Measurements from ENCODE around the gene FFAR1. TPM values are rescaled to one million over a fixed set of nuclear protein-coding genes. Genes with fewer than 3 reads are reported as not detected.
"Not testable (repeated sequence)": the region's sequence is repeated elsewhere in the genome, so short reads cannot be mapped to it uniquely, and the experiment has no call there.

Gene FFAR1
- total RNA-seq, 2 experiments from 2014 or later, result 9.8 to 11.4 TPM

- H3K4me2 ChIP-seq (ENCODE audit: low read length); H4K20me1 ChIP-seq (ENCODE audit: insufficient read depth, low read length); DNase-seq (ENCODE audit: low spot score); H2AFZ ChIP-seq (ENCODE audit: low read length); H3K9me2 ChIP-seq (ENCODE audit: insufficient read depth, low read length); POLR2A ChIA-PET; H3K79me2 ChIP-seq (ENCODE audit: insufficient read depth, low read depth, low read length); intact Hi-C loops (cut with micrococcal nuclease; ENCODE audit: unreplicated experiment); CTCF ChIA-PET (ENCODE audit: unreplicated experiment); BruUV-seq (replicated peaks); H3K4me3 ChIP-seq (ENCODE audit: low read depth, low read length, poor library complexity, severe bottlenecking); H3K9me3 ChIP-seq (ENCODE audit: low read length); H3K27ac ChIP-seq (ENCODE audit: low read depth, low read length, poor library complexity, severe bottlenecking); H3K36me3 ChIP-seq (ENCODE audit: insufficient read depth, low read length); H3K4me1 ChIP-seq (ENCODE audit: insufficient read depth, low read length, poor library complexity, severe bottlenecking): not testable (repeated sequence)
Measured at GRCh38 chr19:35359395-35359794, 11.7 kb downstream of the FFAR1 start.

DNA sequence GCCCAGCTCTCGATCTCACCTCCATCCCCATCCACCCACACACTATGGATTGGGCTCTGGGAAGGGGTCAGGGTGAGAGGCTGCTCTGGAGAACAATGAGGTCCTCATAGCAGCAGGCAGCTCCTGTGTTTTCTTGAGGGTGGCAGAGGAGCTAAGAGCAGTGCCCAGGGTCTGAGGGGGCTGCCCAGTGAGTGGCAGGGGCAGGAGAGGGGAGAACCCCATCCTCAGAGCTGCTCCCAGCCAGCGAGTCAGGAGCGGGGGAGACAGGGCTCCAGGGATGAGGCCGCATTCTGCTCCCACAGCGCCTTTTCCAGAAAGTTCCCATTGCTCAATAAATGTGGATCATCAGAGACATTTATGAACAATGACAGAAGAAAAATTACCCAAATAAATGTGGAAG lies 12.4 kb downstream of the FFAR1 start:
- POLR2A ChIA-PET; H2AFZ ChIP-seq (ENCODE audit: low read length); H3K9me3 ChIP-seq (ENCODE audit: low read length); BruUV-seq (replicated peaks); intact Hi-C loops (cut with micrococcal nuclease; ENCODE audit: unreplicated experiment); H3K4me3 ChIP-seq (ENCODE audit: low read depth, low read length, poor library complexity, severe bottlenecking); H4K20me1 ChIP-seq (ENCODE audit: insufficient read depth, low read length); H3K79me2 ChIP-seq (ENCODE audit: insufficient read depth, low read depth, low read length); DNase-seq (ENCODE audit: low spot score); H3K27ac ChIP-seq (ENCODE audit: low read depth, low read length, poor library complexity, severe bottlenecking); H3K4me1 ChIP-seq (ENCODE audit: insufficient read depth, low read length, poor library complexity, severe bottlenecking); H3K36me3 ChIP-seq (ENCODE audit: insufficient read depth, low read length); H3K9me2 ChIP-seq (ENCODE audit: insufficient read depth, low read length); H3K4me2 ChIP-seq (ENCODE audit: low read length); CTCF ChIA-PET (ENCODE audit: unreplicated experiment): not testable (repeated sequence)

- ChIA-PET POLR2A (interaction anchor here (0.5 to 1.1 kb wide), 2 partner anchors 41 to 170 kb away, joined by 3 to 4 read pairs; no protein-coding TSS in a partner anchor), CTCF (ENCODE audit: unreplicated experiment) (no interaction called here)
- Histone ChIP-seq H3K4me2 (ENCODE audit: low read length) (no peak overlapping the region), H3K4me1 (ENCODE audit: insufficient read depth, low read length, poor library complexity, severe bottlenecking) (peaks cover 5% of the 10 kb centered on the region), H4K20me1 (ENCODE audit: insufficient read depth, low read length) (no peaks in the 10 kb centered on the region), H3K36me3 (ENCODE audit: insufficient read depth, low read length) (no peaks in the 10 kb centered on the region), H3K27ac (ENCODE audit: low read depth, low read length, poor library complexity, severe bottlenecking) (no peak overlapping the region), H3K9me2 (ENCODE audit: insufficient read depth, low read length) (no peaks in the 10 kb centered on the region), H2AFZ (ENCODE audit: low read length) (no peak overlapping the region), H3K9me3 (ENCODE audit: low read length) (no peaks in the 10 kb centered on the region), H3K79me2 (ENCODE audit: insufficient read depth, low read depth, low read length) (no peaks in the 10 kb centered on the region), H3K4me3 (ENCODE audit: low read depth, low read length, poor library complexity, severe bottlenecking) (no peak overlapping the region)
- intact Hi-C loops (cut with micrococcal nuclease; ENCODE audit: unreplicated experiment), result no loop called here
- no peak for DNase-seq (ENCODE audit: low spot score)
- no peak for TF ChIP-seq EZH2phosphoT487 (IDR thresholded peaks at IDR 0.05; ENCODE audit: borderline replicate concordance, low read depth, low read length)
- TF ChIP-seq CTCF (conservative IDR thresholded peaks at IDR 0.05; ENCODE audit: low read length), result no peak
- no TSS peak for BruUV-seq (replicated peaks)
Measured at GRCh38 chr19:35360880-35361420, 13.2 kb downstream of the FFAR1 start.
